IgD-negative memory B cell (primary cell): Measurements from ENCODE around the gene ANKRD10. TPM values are rescaled to one million over a fixed set of nuclear protein-coding genes. Genes with fewer than 3 reads are reported as not detected.

ENCODE experiments used
- H3K27ac Mint-ChIP-seq, 3 donors: one replicate each; pipeline ENCODE4 v1.8.0; 2020 to 2022; ENCODE audit warnings: mild to moderate bottlenecking in 3 of 3, mixed read lengths in 3 of 3, moderate library complexity in 1 of 3
- H3K27me3 Mint-ChIP-seq: one replicate; pipeline ENCODE4 v1.8.0; 2021; ENCODE audit warnings: mixed read lengths
- H3K36me3 Mint-ChIP-seq: one replicate; pipeline ENCODE4 v1.8.0; 2020; ENCODE audit warnings: mild to moderate bottlenecking, mixed read lengths
- H3K4me1 Mint-ChIP-seq, 3 donors: one replicate each; pipeline ENCODE4 v1.8.0; 2020 to 2022; ENCODE audit warnings: mixed read lengths in 3 of 3, mild to moderate bottlenecking in 1 of 3
- H3K4me3 Mint-ChIP-seq, 4 donors: one replicate each; pipeline ENCODE4 v1.8.0; 2020 to 2022; ENCODE audit warnings: mild to moderate bottlenecking in 4 of 4, mixed read lengths in 4 of 4, moderate library complexity in 3 of 4
- H3K9me3 Mint-ChIP-seq, 3 donors: one replicate each; pipeline ENCODE4 v1.8.0; 2020 to 2021; ENCODE audit warnings: mixed read lengths in 3 of 3, mild to moderate bottlenecking in 1 of 3
- polyA plus RNA-seq: library from polyadenylated mRNA; unstranded; fragments of 300-500 nt; fragmentation: Illumina TruSeq; gene quantifications from one replicate; pipeline ENCODE4 v1.2.3, GENCODE V29; 2021

Gene ANKRD10
- polyA plus RNA-seq, 1 donor from 2014 or later, result 94.2 TPM

DNA sequence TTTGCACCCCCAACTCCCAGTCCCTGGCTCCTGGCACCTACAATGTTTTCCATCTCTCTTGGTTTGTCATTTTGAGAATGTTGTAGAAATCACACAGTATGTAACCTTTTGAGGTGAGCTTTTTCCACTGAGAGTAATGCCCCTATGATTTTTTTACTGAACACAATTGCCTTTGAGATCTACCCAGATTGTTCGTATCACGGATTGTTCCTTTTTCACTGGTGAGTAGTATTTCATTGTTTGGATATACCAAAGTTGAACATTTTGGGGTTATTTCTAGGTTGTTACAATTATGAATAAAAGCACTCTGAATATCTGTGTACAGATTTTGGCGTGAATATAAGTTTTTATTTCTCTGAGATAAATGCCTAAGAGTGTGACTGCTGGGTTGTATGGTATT lies 17.7 kb upstream of the ANKRD10 start:
- peaks cover 0 to 11% (median 2%) of the 10 kb centered on the region in 3 donors for H3K4me1 Mint-ChIP-seq
- peaks cover 3% of the 10 kb centered on the region for H3K36me3 Mint-ChIP-seq
- H3K9me3 Mint-ChIP-seq, result peaks cover 8 to 39% (median 21%) of the 10 kb centered on the region in 3 donors
- no peak overlapping the region for H3K4me3 Mint-ChIP-seq
- peaks cover 12% of the 10 kb centered on the region for H3K27me3 Mint-ChIP-seq
- no peak overlapping the region for H3K27ac Mint-ChIP-seq

GRCh38 chr13:110929104-110929777 lies 14.4 kb upstream of the ANKRD10 start:
- no peak overlapping the region for H3K4me3 Mint-ChIP-seq
- no peaks in the 10 kb centered on the region for H3K4me1 Mint-ChIP-seq
- H3K27me3 Mint-ChIP-seq, result peaks cover 14% of the 10 kb centered on the region
- H3K36me3 Mint-ChIP-seq, result no peaks in the 10 kb centered on the region
- H3K9me3 Mint-ChIP-seq, result peaks cover 6 to 17% (median 10%) of the 10 kb centered on the region in 3 donors
- H3K27ac Mint-ChIP-seq, result no peak overlapping the region

GRCh38 chr13:110925023-110925612 lies 10.2 kb upstream of the ANKRD10 start:
- Mint-ChIP-seq H3K27ac (no peak overlapping the region), H3K27me3 (peaks cover 19% of the 10 kb centered on the region), H3K4me1 (peaks cover 11 to 13% (median 13%) of the 10 kb centered on the region in 3 donors), H3K36me3 (no peaks in the 10 kb centered on the region), H3K4me3 (no peak overlapping the region), H3K9me3 (no peaks in the 10 kb centered on the region)

GRCh38 chr13:110924639-110924934 lies 9.7 kb upstream of the ANKRD10 start:
- H3K27me3 Mint-ChIP-seq, result peaks cover 19% of the 10 kb centered on the region
- no peak overlapping the region for H3K27ac Mint-ChIP-seq
- H3K36me3 Mint-ChIP-seq, result no peaks in the 10 kb centered on the region
- no peaks in the 10 kb centered on the region for H3K9me3 Mint-ChIP-seq
- H3K4me1 Mint-ChIP-seq, result peaks cover 14 to 17% (median 15%) of the 10 kb centered on the region in 3 donors
- H3K4me3 Mint-ChIP-seq, result no peak overlapping the region

GRCh38 chr13:110923777-110924638 lies 9.1 kb upstream of the ANKRD10 start:
- Mint-ChIP-seq H3K36me3 (no peaks in the 10 kb centered on the region), H3K27ac (no peak overlapping the region), H3K4me1 (peaks cover 14 to 17% (median 15%) of the 10 kb centered on the region in 3 donors), H3K27me3 (peaks cover 19% of the 10 kb centered on the region), H3K9me3 (no peaks in the 10 kb centered on the region), H3K4me3 (no peak overlapping the region)

DNA sequence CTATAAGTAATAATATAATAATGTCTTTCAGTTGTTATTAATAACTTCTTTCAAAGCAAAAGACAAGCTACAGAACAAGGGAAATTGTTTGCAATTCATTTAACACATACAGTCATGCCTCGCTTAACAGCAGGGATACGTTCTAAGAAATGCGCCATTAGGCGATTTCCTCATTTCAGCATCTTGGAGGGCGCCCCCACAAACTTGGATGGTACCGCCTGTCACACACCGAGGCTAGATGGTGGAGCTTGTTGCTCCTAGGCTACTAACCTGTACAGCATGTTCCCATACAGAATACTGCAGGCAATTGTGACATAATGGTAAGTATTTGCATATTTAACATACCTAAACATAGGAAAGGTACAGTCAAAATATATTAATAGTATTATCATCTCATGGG lies 8.2 kb upstream of the ANKRD10 start:
- Mint-ChIP-seq H3K9me3 (no peaks in the 10 kb centered on the region), H3K27me3 (peaks cover 19% of the 10 kb centered on the region), H3K4me1 (peaks cover 14 to 17% (median 15%) of the 10 kb centered on the region in 3 donors), H3K4me3 (no peak overlapping the region), H3K27ac (no peak overlapping the region), H3K36me3 (peaks cover 5% of the 10 kb centered on the region)

DNA sequence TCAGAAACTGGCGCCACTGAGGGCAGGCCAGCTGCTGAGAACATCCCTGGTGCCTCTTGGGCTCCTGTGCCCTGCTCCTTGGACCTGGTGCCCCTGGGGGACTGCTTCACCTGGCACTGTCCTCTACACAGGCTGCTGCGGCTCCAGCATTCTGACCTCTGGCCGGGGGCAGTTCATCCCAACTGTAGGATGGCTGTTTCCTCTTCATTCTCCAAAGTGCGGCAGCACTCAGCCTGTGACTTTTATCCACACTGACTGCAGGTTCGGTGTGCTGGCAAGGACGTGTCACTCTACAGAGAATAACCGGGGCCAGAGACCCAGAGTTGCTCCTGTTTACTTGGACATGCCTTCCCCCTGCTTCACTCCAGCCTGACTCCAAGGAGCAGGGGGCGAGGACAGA lies 7.6 kb upstream of the ANKRD10 start:
- H3K27ac Mint-ChIP-seq, result no peak overlapping the region
- peaks cover 19% of the 10 kb centered on the region for H3K27me3 Mint-ChIP-seq
- H3K4me3 Mint-ChIP-seq, result no peak overlapping the region
- peaks cover 14 to 19% (median 17%) of the 10 kb centered on the region in 3 donors for H3K4me1 Mint-ChIP-seq
- no peaks in the 10 kb centered on the region for H3K9me3 Mint-ChIP-seq
- H3K36me3 Mint-ChIP-seq, result peaks cover 6% of the 10 kb centered on the region

- Mint-ChIP-seq H3K36me3 (peaks cover 6% of the 10 kb centered on the region), H3K9me3 (no peaks in the 10 kb centered on the region), H3K4me3 (peak overlapping the region in 1 of 4 donors; percentile 85), H3K4me1 (peaks cover 14 to 20% (median 20%) of the 10 kb centered on the region in 3 donors), H3K27ac (no peak overlapping the region), H3K27me3 (peaks cover 17% of the 10 kb centered on the region)
Observed at GRCh38 chr13:110921695-110922094, 6.8 kb upstream of the ANKRD10 start.

- no peak overlapping the region for H3K27ac Mint-ChIP-seq
- H3K4me1 Mint-ChIP-seq, result peaks cover 15 to 24% (median 24%) of the 10 kb centered on the region in 3 donors
- peak overlapping the region in 2 of 4 donors; percentile 71 to 85 for H3K4me3 Mint-ChIP-seq
Observed at GRCh38 chr13:110921209-110921608, 6.3 kb upstream of the ANKRD10 start.

GRCh38 chr13:110920038-110920437 lies 5.2 kb upstream of the ANKRD10 start:
- Mint-ChIP-seq H3K9me3 (no peaks in the 10 kb centered on the region), H3K27me3 (peaks cover 17% of the 10 kb centered on the region), H3K36me3 (peaks cover 6% of the 10 kb centered on the region), H3K27ac (peak overlapping the region; percentile 53 to 91 (median 82)), H3K4me1 (peaks cover 16 to 28% (median 25%) of the 10 kb centered on the region in 3 donors), H3K4me3 (peak overlapping the region in 3 of 4 donors; percentile 26 to 82 (median 35))

More at GRCh38 chr13:110921209-110921608, 6.3 kb upstream of the ANKRD10 start:
- H3K9me3 Mint-ChIP-seq, result no peaks in the 10 kb centered on the region
- peaks cover 6% of the 10 kb centered on the region for H3K36me3 Mint-ChIP-seq
- H3K27me3 Mint-ChIP-seq, result peaks cover 17% of the 10 kb centered on the region

- peaks cover 8% of the 10 kb centered on the region for H3K36me3 Mint-ChIP-seq
- peaks cover 8% of the 10 kb centered on the region for H3K27me3 Mint-ChIP-seq
- peaks cover 26 to 47% (median 40%) of the 10 kb centered on the region in 3 donors for H3K4me1 Mint-ChIP-seq
- peak overlapping the region; percentile 91 to 99 (median 97) for H3K4me3 Mint-ChIP-seq
- H3K9me3 Mint-ChIP-seq, result no peaks in the 10 kb centered on the region
- H3K27ac Mint-ChIP-seq, result peak overlapping the region in 2 of 3 donors; percentile 91 to 95
Observed at GRCh38 chr13:110916301-110917142, 1.7 kb upstream of the ANKRD10 start.

- H3K9me3 Mint-ChIP-seq, result no peaks in the 10 kb centered on the region
- peaks cover 2% of the 10 kb centered on the region for H3K27me3 Mint-ChIP-seq
- H3K27ac Mint-ChIP-seq, result peak overlapping the region; percentile 91 to 95 (median 95)
- peak overlapping the region; percentile 91 to 99 (median 97) for H3K4me3 Mint-ChIP-seq
- H3K36me3 Mint-ChIP-seq, result peaks cover 9% of the 10 kb centered on the region
- H3K4me1 Mint-ChIP-seq, result peaks cover 24 to 44% (median 36%) of the 10 kb centered on the region in 3 donors
Observed at GRCh38 chr13:110915874-110916206, 971 bp upstream of the ANKRD10 start.

- Mint-ChIP-seq H3K27me3 (no peaks in the 10 kb centered on the region), H3K9me3 (no peaks in the 10 kb centered on the region), H3K4me1 (peaks cover 23 to 46% (median 36%) of the 10 kb centered on the region in 3 donors), H3K36me3 (peaks cover 11% of the 10 kb centered on the region), H3K27ac (peak overlapping the region; percentile 93 to 95 (median 95)), H3K4me3 (peak overlapping the region; percentile 91 to 99 (median 97))
Observed at GRCh38 chr13:110914331-110915056, 375 bp downstream of the ANKRD10 start.

- peaks cover 11% of the 10 kb centered on the region for H3K36me3 Mint-ChIP-seq
- H3K4me3 Mint-ChIP-seq, result peak overlapping the region; percentile 91 to 99 (median 97)
- no peaks in the 10 kb centered on the region for H3K9me3 Mint-ChIP-seq
- no peaks in the 10 kb centered on the region for H3K27me3 Mint-ChIP-seq
- H3K4me1 Mint-ChIP-seq, result peaks cover 28 to 51% (median 40%) of the 10 kb centered on the region in 3 donors
- peak overlapping the region; percentile 84 to 95 (median 93) for H3K27ac Mint-ChIP-seq
Observed at GRCh38 chr13:110914081-110914330, 863 bp downstream of the ANKRD10 start.
